CD14-positive monocyte (primary cell): ENCODE measurements around the gene INPP5E. TPM values are rescaled to one million over a fixed set of nuclear protein-coding genes. Genes with fewer than 3 reads are reported as not detected.

Experiments
- DNase-seq, 3 donors: peaks; one replicate each; pipeline ENCODE4 v3.0.0-alpha.2; 2011 to 2022
- H2AFZ ChIP-seq: 2 replicates; pipeline ENCODE4 v1.6.0; 2012; ENCODE audit warnings: mild to moderate bottlenecking, low read depth, low read length, inconsistent platforms; ENCODE audit not compliant: insufficient read depth, poor library complexity, severe bottlenecking
- H3K27ac ChIP-seq, 2 donors: 1 replicate in 1 of 2; 2 replicates in 1 of 2; pipeline ENCODE4 v1.5.1; 2012 to 2013; ENCODE audit warnings: low read length in 2 of 2, control low read depth in 1 of 2, inconsistent platforms in 1 of 2, low read depth in 1 of 2, mild to moderate bottlenecking in 1 of 2
- H3K27me3 ChIP-seq, 2 donors: one replicate each; pipeline versions ENCODE4 v1.6.0 to v1.6.1; 2011 to 2013; ENCODE audit warnings: low read length in 2 of 2; ENCODE audit not compliant: control insufficient read depth in 2 of 2, insufficient read depth in 2 of 2
- H3K36me3 ChIP-seq, 2 donors: replicated peaks in 1 of 2; 1 replicate in 1 of 2; 2 replicates in 1 of 2; pipeline versions ENCODE4 v1.5.1 to v1.6.1; 2012 to 2013; ENCODE audit warnings: low read length in 2 of 2, control low read depth in 1 of 2, inconsistent platforms in 1 of 2, mild to moderate bottlenecking in 1 of 2; ENCODE audit not compliant: insufficient read depth in 2 of 2, control insufficient read depth in 1 of 2
- H3K4me1 ChIP-seq, 2 donors: 1 replicate in 1 of 2; 2 replicates in 1 of 2; pipeline versions ENCODE4 v1.5.1 to v1.6.1; 2012 to 2013; ENCODE audit warnings: low read length in 2 of 2, control low read depth in 1 of 2, inconsistent platforms in 1 of 2, mild to moderate bottlenecking in 1 of 2, moderate library complexity in 1 of 2; ENCODE audit not compliant: insufficient read depth in 2 of 2, control insufficient read depth in 1 of 2
- H3K4me2 ChIP-seq: replicated peaks from 2 replicates; pipeline ENCODE3; 2012; ENCODE audit warnings: low read length, moderate library complexity, mild to moderate bottlenecking; ENCODE audit not compliant: poor library complexity, severe bottlenecking; ENCODE audit errors: extremely low read depth
- H3K4me3 ChIP-seq, 3 experiments: fragments of 200-600 bp in 1 of 3; sonication (generic) in 1 of 3; replicated peaks in 1 of 3; 1 replicate in 2 of 3; 2 replicates in 1 of 3; pipeline ENCODE4 v1.5.1; 2011 to 2013; ENCODE audit warnings: low read length in 3 of 3, mild to moderate bottlenecking in 3 of 3, control low read depth in 2 of 3, low read depth in 2 of 3, inconsistent platforms in 1 of 3, moderate library complexity in 1 of 3
- H3K79me2 ChIP-seq: 2 replicates; pipeline ENCODE4 v1.6.0; 2012; ENCODE audit warnings: mild to moderate bottlenecking, control low read depth, inconsistent platforms, low read length, moderate library complexity; ENCODE audit not compliant: insufficient read depth
- H3K9ac ChIP-seq: 2 replicates; pipeline ENCODE4 v1.6.0; 2017; ENCODE audit warnings: low read length, mild to moderate bottlenecking; ENCODE audit not compliant: insufficient read depth, poor library complexity, severe bottlenecking
- H3K9me3 ChIP-seq, 2 donors: replicated peaks in 1 of 2; 1 replicate in 1 of 2; 2 replicates in 1 of 2; pipeline versions ENCODE4 v1.5.1 to v1.6.1; 2012 to 2013; ENCODE audit warnings: low read length in 2 of 2, control low read depth in 1 of 2; ENCODE audit not compliant: control insufficient read depth in 1 of 2, insufficient read depth in 1 of 2
- H4K20me1 ChIP-seq: 2 replicates; pipeline ENCODE4 v1.6.0; 2012; ENCODE audit warnings: mild to moderate bottlenecking, low read length, control low read depth, moderate library complexity; ENCODE audit not compliant: insufficient read depth
- H3K27ac Mint-ChIP-seq, 7 donors: one replicate each; pipeline ENCODE4 v1.8.0; 2020; ENCODE audit warnings: mild to moderate bottlenecking in 7 of 7, mixed read lengths in 7 of 7, moderate library complexity in 6 of 7, inconsistent platforms in 2 of 7
- H3K27me3 Mint-ChIP-seq, 3 donors: one replicate each; pipeline ENCODE4 v1.8.0; 2021 to 2022; ENCODE audit warnings: low read depth in 3 of 3, mild to moderate bottlenecking in 3 of 3, mixed read lengths in 3 of 3, moderate library complexity in 3 of 3, inconsistent platforms in 1 of 3
- H3K36me3 Mint-ChIP-seq, 2 donors: one replicate each; pipeline ENCODE4 v1.8.0; 2020; ENCODE audit warnings: mixed read lengths in 2 of 2, inconsistent platforms in 1 of 2, mild to moderate bottlenecking in 1 of 2
- H3K4me1 Mint-ChIP-seq: one replicate; pipeline ENCODE4 v1.8.0; 2020; ENCODE audit warnings: mild to moderate bottlenecking, mixed read lengths
- H3K4me3 Mint-ChIP-seq, 2 donors: one replicate each; pipeline ENCODE4 v1.8.0; 2020; ENCODE audit warnings: mild to moderate bottlenecking in 2 of 2, mixed read lengths in 2 of 2, moderate library complexity in 1 of 2
- H3K9me3 Mint-ChIP-seq, 7 donors: one replicate each; pipeline ENCODE4 v1.8.0; 2020 to 2022; ENCODE audit warnings: mixed read lengths in 7 of 7, mild to moderate bottlenecking in 6 of 7, moderate library complexity in 6 of 7, inconsistent platforms in 2 of 7
- CTCF ChIP-seq: fragments of 200-600 bp; IDR thresholded peaks from one replicate; pipeline ENCODE4 v1.8.0; 2022; ENCODE audit warnings: antibody characterized with exemption, mild to moderate bottlenecking
- WGBS: methylation state at CpG from one replicate; pipeline ENCODE4 v1.1.5; 2013; ENCODE audit warnings: missing lambda C conversion rate; ENCODE audit not compliant: insufficient coverage; 5-methylcytosine and 5-hydroxymethylcytosine counted together
- intact Hi-C, 2 donors: fragments of 100-400 bp; cut with micrococcal nuclease; formaldehyde crosslinking; loops; one replicate each; pipeline versions ENCODE4 v1.15.0 to v1.15.1; 2023
- polyA plus RNA-seq, 3 donors: library from polyadenylated mRNA; depleted of rRNA in 1 of 3; unstranded in 2 of 3; stranded (reverse) in 1 of 3; fragments of 300-500 nt in 2 of 3; fragments of >200 nt in 1 of 3; fragmentation: Illumina TruSeq in 2 of 3; gene quantifications; 1 replicate in 2 of 3; 2 replicates in 1 of 3; pipeline ENCODE4 v1.2.3, GENCODE V29; 2012 to 2021

INPP5E gene
- polyA plus RNA-seq, 3 donors, result 1.0 to 8.0 (median 1.0) TPM

- H3K4me1 Mint-ChIP-seq, result peaks cover 15% of the 10 kb centered on the region
- WGBS, result 91% methylated on average over 5 of the region's 9 CpGs
- Histone ChIP-seq H2AFZ (no peak overlapping the region), H3K36me3 (peaks cover 56 to 80% of the 10 kb centered on the region in 2 donors), H3K9me3 (no peaks in the 10 kb centered on the region), H3K4me2 (no peak overlapping the region), H4K20me1 (no peaks in the 10 kb centered on the region), H3K4me1 (peaks cover 14 to 17% of the 10 kb centered on the region in 2 donors), H3K4me3 (no peak overlapping the region), H3K9ac (no peak overlapping the region), H3K27ac (no peak overlapping the region), H3K79me2 (no peaks in the 10 kb centered on the region), H3K27me3 (no peaks in the 10 kb centered on the region)
- no peaks in the 10 kb centered on the region for H3K9me3 Mint-ChIP-seq
- no peaks in the 10 kb centered on the region for H3K27me3 Mint-ChIP-seq
- no peak for TF ChIP-seq CTCF
- no peak overlapping the region for H3K27ac Mint-ChIP-seq
- no peak overlapping the region for H3K4me3 Mint-ChIP-seq
- DNase-seq, result no peak
- H3K36me3 Mint-ChIP-seq, result peaks cover 41 to 54% of the 10 kb centered on the region in 2 donors
- intact Hi-C loops, result no loop called here
Measured at GRCh38 chr9:136381311-136381710, 58.3 kb downstream of the INPP5E start.

GRCh38 chr9:136380381-136380780 lies 59.3 kb downstream of the INPP5E start:
- Histone ChIP-seq H3K4me2 (no peak overlapping the region), H3K9ac (no peak overlapping the region), H3K4me3 (no peak overlapping the region), H3K27ac (no peak overlapping the region), H4K20me1 (no peaks in the 10 kb centered on the region), H3K79me2 (no peaks in the 10 kb centered on the region), H3K36me3 (peaks cover 56 to 74% of the 10 kb centered on the region in 2 donors), H2AFZ (no peak overlapping the region), H3K27me3 (no peaks in the 10 kb centered on the region), H3K4me1 (peaks cover 16 to 18% of the 10 kb centered on the region in 2 donors), H3K9me3 (no peaks in the 10 kb centered on the region)
- TF ChIP-seq CTCF, result no peak
- Mint-ChIP-seq H3K4me1 (peaks cover 12% of the 10 kb centered on the region), H3K36me3 (peaks cover 35 to 55% of the 10 kb centered on the region in 2 donors), H3K9me3 (no peaks in the 10 kb centered on the region), H3K27ac (no peak overlapping the region), H3K27me3 (no peaks in the 10 kb centered on the region), H3K4me3 (no peak overlapping the region)
- intact Hi-C loops, result no loop called here
- no peak for DNase-seq
- 99% methylated on average over 15 of the region's 17 CpGs for WGBS
